NCI-H2029 (cell line): Measurements from ENCODE around the gene CCR4.
A peak's percentile ranks its signal among the peaks of the same experiment; 100 is the strongest.
"Not testable (repeated sequence)": the region's sequence is repeated elsewhere in the genome, so short reads cannot be mapped to it uniquely, and the experiment has no call there.

ENCODE experiments used
- DNase-seq: peaks from one replicate; lab custom pipeline; 2025; lab: John Stamatoyannopoulos, UW

CCR4 gene

GRCh38 chr3:32983124-32983523 lies 31.7 kb downstream of the CCR4 start:
- no peak for DNase-seq

GRCh38 chr3:32984918-32985317 lies 33.5 kb downstream of the CCR4 start:
- not testable (repeated sequence) for DNase-seq

- no peak for DNase-seq
Observed at GRCh38 chr3:32989171-32989570, 37.7 kb downstream of the CCR4 start.

GRCh38 chr3:32990116-32990515 lies 38.7 kb downstream of the CCR4 start:
- DNase-seq = no peak

- DNase-seq = no peak
Observed at GRCh38 chr3:32991781-32992180, 40.3 kb downstream of the CCR4 start.

GRCh38 chr3:32992310-32992686 lies 40.9 kb downstream of the CCR4 start:
- DNase-seq = no peak

- no peak for DNase-seq
Observed at GRCh38 chr3:32994045-32994444, 42.6 kb downstream of the CCR4 start.

GRCh38 chr3:32995098-32995497 lies 43.7 kb downstream of the CCR4 start:
- DNase-seq = no peak

- DNase-seq = peak; percentile 29
Observed at GRCh38 chr3:32996048-32996754, 44.8 kb downstream of the CCR4 start.

GRCh38 chr3:32996755-32997091 lies 45.3 kb downstream of the CCR4 start:
- no peak for DNase-seq

- DNase-seq = no peak
Observed at GRCh38 chr3:32998631-32999451, 47.4 kb downstream of the CCR4 start.

GRCh38 chr3:33000691-33001385 lies 49.4 kb downstream of the CCR4 start:
- DNase-seq = no peak

- DNase-seq = no peak
Observed at GRCh38 chr3:33001889-33002288, 50.4 kb downstream of the CCR4 start.

GRCh38 chr3:33003308-33003707 lies 51.9 kb downstream of the CCR4 start:
- DNase-seq = no peak

- no peak for DNase-seq
Observed at GRCh38 chr3:33004205-33004604, 52.8 kb downstream of the CCR4 start.

GRCh38 chr3:33004961-33005360 lies 53.5 kb downstream of the CCR4 start:
- no peak for DNase-seq
